PC-3 (cell line): ENCODE measurements around the gene GPR15. TPM values are rescaled to one million over a fixed set of nuclear protein-coding genes. Genes with fewer than 3 reads are reported as not detected.

Experiments used
- ATAC-seq: fragments of 200-7000 bp; cut with Tn5 transposase; 2 replicates; pipeline ENCODE4 v1.9.1; 2020; ENCODE audit warnings: mild to moderate bottlenecking, moderate library complexity
- BruUV-seq: library from RNA; stranded (reverse); fragments of 400-500 nt; replicated peaks from 2 replicates; lab custom pipeline; 2021; lab: Mats Ljungman, UMichigan
- CTCF ChIA-PET: fragments of 300-600 bp; sonication (Branson Sonifier 250); formaldehyde crosslinking; loops from one replicate; lab custom pipeline; 2022; ENCODE audit warnings: antibody characterized with exemption; lab: Charles Lee
- POLR2A ChIA-PET: fragments of 300-600 bp; sonication (Branson Sonifier 250); formaldehyde crosslinking; loops from one replicate; lab custom pipeline; 2022; ENCODE audit warnings: antibody characterized with exemption; ENCODE audit not compliant: unreplicated experiment; lab: Charles Lee
- DNase-seq: peaks from one replicate; pipeline ENCODE4 v3.0.0-alpha.2; 2015
- H2AFZ ChIP-seq: fragments of 300-600 bp; sonication (generic); 2 replicates; pipeline ENCODE4 v1.6.0; 2016; ENCODE audit warnings: antibody characterized with exemption, low read length
- H3F3A ChIP-seq: fragments of 300-600 bp; sonication (generic); one replicate; pipeline ENCODE4 v1.6.0; 2017; ENCODE audit warnings: antibody characterized with exemption, low read length, control low read depth, mild to moderate bottlenecking; ENCODE audit not compliant: unreplicated experiment
- H3K27ac ChIP-seq: fragments of 300-600 bp; sonication (generic); 2 replicates; pipeline ENCODE4 v1.5.1; 2016; ENCODE audit warnings: mild to moderate bottlenecking, low read length
- H3K27me3 ChIP-seq: fragments of 300-600 bp; sonication (generic); 2 replicates; pipeline ENCODE4 v1.6.1; 2016; ENCODE audit warnings: low read length, mixed read lengths
- H3K36me3 ChIP-seq: fragments of 300-600 bp; sonication (generic); 2 replicates; pipeline ENCODE4 v1.6.1; 2016; ENCODE audit warnings: low read depth, mixed run types, low read length, mixed read lengths
- H3K4me1 ChIP-seq: fragments of 300-600 bp; sonication (generic); 2 replicates; pipeline ENCODE4 v1.5.1; 2016; ENCODE audit warnings: low read length; ENCODE audit not compliant: insufficient read depth
- H3K4me2 ChIP-seq: fragments of 300-600 bp; sonication (generic); 2 replicates; pipeline ENCODE4 v1.6.0; 2016; ENCODE audit warnings: low read length
- H3K4me3 ChIP-seq: fragments of 300-600 bp; sonication (generic); 2 replicates; pipeline ENCODE4 v1.5.1; 2016; ENCODE audit warnings: mild to moderate bottlenecking, low read length, mixed read lengths
- H3K79me2 ChIP-seq: fragments of 300-600 bp; sonication (generic); 2 replicates; pipeline ENCODE4 v1.6.1; 2017; ENCODE audit warnings: low read length, mixed read lengths
- H3K9ac ChIP-seq: fragments of 300-600 bp; sonication (generic); 2 replicates; pipeline ENCODE4 v1.6.0; 2016; ENCODE audit warnings: mild to moderate bottlenecking, low read length
- H3K9me2 ChIP-seq: fragments of 300-600 bp; sonication (generic); replicated peaks from 2 replicates; pipeline ENCODE4 v1.6.1; 2016; ENCODE audit warnings: mixed run types, low read length, mixed read lengths
- H3K9me3 ChIP-seq: fragments of 300-600 bp; sonication (generic); 2 replicates; pipeline ENCODE4 v1.6.1; 2016; ENCODE audit warnings: low read length, mixed read lengths
- H4K20me1 ChIP-seq: fragments of 300-600 bp; sonication (generic); 2 replicates; pipeline ENCODE4 v1.6.1; 2016; ENCODE audit warnings: low read length, mixed read lengths
- CTCF ChIP-seq: fragments of 300-600 bp; sonication (generic); conservative IDR thresholded peaks from 2 replicates; pipeline ENCODE4 v1.5.1; 2017; ENCODE audit warnings: antibody characterized with exemption, low read depth, mild to moderate bottlenecking, low read length
- EZH2 ChIP-seq: fragments of 300-600 bp; sonication (generic); IDR thresholded peaks from one replicate; pipeline ENCODE4 v1.6.1; 2017; ENCODE audit warnings: antibody characterized with exemption, mild to moderate bottlenecking, low read length; ENCODE audit not compliant: unreplicated experiment
- EZH2phosphoT487 ChIP-seq: fragments of 300-600 bp; sonication (generic); IDR thresholded peaks from 2 replicates; pipeline ENCODE4 v1.6.1; 2018; ENCODE audit warnings: mild to moderate bottlenecking, antibody characterized with exemption, low read length, borderline replicate concordance
- intact Hi-C: fragments of 100-400 bp; cut with micrococcal nuclease; formaldehyde crosslinking; loops from 2 replicates; pipeline ENCODE4 v1.9.0; 2023
- total RNA-seq: library from RNA; depleted of rRNA; stranded (reverse); fragments of >200 nt; gene quantifications from 2 replicates; pipeline ENCODE4 v1.2.3, GENCODE V29; 2014

GPR15 gene
- total RNA-seq, 1 experiment from 2014 or later = not detected

GRCh38 chr3:98483626-98484025 is 48.2 kb upstream of the GPR15 start:
- Histone ChIP-seq H3K36me3 (no peaks in the 10 kb centered on the region), H3F3A (no peaks in the 10 kb centered on the region), H2AFZ (peak overlapping the region; percentile 39), H3K9ac (no peak overlapping the region), H3K79me2 (no peaks in the 10 kb centered on the region), H3K4me2 (peak overlapping the region; percentile 64), H3K9me3 (no peaks in the 10 kb centered on the region), H4K20me1 (no peaks in the 10 kb centered on the region), H3K27me3 (no peaks in the 10 kb centered on the region; the same call in 1 of the 2 replicates), H3K9me2 (no peaks in the 10 kb centered on the region), H3K4me1 (peaks cover 19% of the 10 kb centered on the region), H3K27ac (peak overlapping the region; percentile 31), H3K4me3 (no peak overlapping the region)
- intact Hi-C loops = no loop called here
- ChIA-PET CTCF (no interaction called here), POLR2A (no interaction called here)
- no TSS peak for BruUV-seq
- peak; percentile 7 for DNase-seq
- ATAC-seq = peak; percentile 27; the same call in 1 of the 2 replicates
- TF ChIP-seq EZH2phosphoT487 (no peak), CTCF (no peak), EZH2 (no peak)

- ATAC-seq = no peak
- Histone ChIP-seq H4K20me1 (no peaks in the 10 kb centered on the region), H3K27ac (no peak within 1 kb of the TSS), H3K4me2 (no peak within 1 kb of the TSS), H3K27me3 (peaks cover 68% of the 10 kb centered on the region), H3K36me3 (no peaks in the 10 kb centered on the region), H3K79me2 (no peaks in the 10 kb centered on the region), H3K4me1 (no peaks in the 10 kb centered on the region), H3K4me3 (no peak within 1 kb of the TSS), H2AFZ (no peak within 1 kb of the TSS), H3K9ac (no peak within 1 kb of the TSS), H3K9me2 (no peaks in the 10 kb centered on the region), H3K9me3 (no peaks in the 10 kb centered on the region), H3F3A (no peaks in the 10 kb centered on the region)
- no peak for DNase-seq
- ChIA-PET CTCF (no interaction called here), POLR2A (no interaction called here)
- no TSS peak for BruUV-seq
- intact Hi-C loops = no loop called here
- TF ChIP-seq EZH2 = no peak
- no peak for TF ChIP-seq CTCF
Observed at GRCh38 chr3:98497381-98497780, 34.4 kb upstream of the GPR15 start, which contains the start of gene OR5K2. Gene OR5K2, plus strand, starts transcription at chr3:98497681. Its CDS starts 0 bp downstream, at chr3:98497681.

- Histone ChIP-seq H3K27me3 (peaks cover 52% of the 10 kb centered on the region), H3K4me3 (no peak overlapping the region), H3K9ac (no peak overlapping the region), H3K4me2 (no peak overlapping the region), H3K27ac (no peak overlapping the region), H3K9me2 (no peaks in the 10 kb centered on the region), H2AFZ (no peak overlapping the region), H3K9me3 (no peaks in the 10 kb centered on the region), H3K79me2 (no peaks in the 10 kb centered on the region), H3K4me1 (no peaks in the 10 kb centered on the region), H3K36me3 (no peaks in the 10 kb centered on the region), H4K20me1 (no peaks in the 10 kb centered on the region), H3F3A (no peaks in the 10 kb centered on the region)
- ChIA-PET CTCF (no interaction called here), POLR2A (no interaction called here)
- TF ChIP-seq EZH2 = no peak
- TF ChIP-seq CTCF = no peak
- no peak for TF ChIP-seq EZH2phosphoT487
- ATAC-seq = no peak
- intact Hi-C loops = no loop called here
- DNase-seq = no peak
- BruUV-seq = no TSS peak
Observed at GRCh38 chr3:98500019-98500418, 31.8 kb upstream of the GPR15 start.
